ENCODE results near the gene ZNF668.

GRCh38 chr16:31061126-31061812 is 12.8 kb downstream of the ZNF668 start:
- TF ChIP-seq CTCF (IDR thresholded peaks at IDR 0.05): no peak
- no peak for TF ChIP-seq POLR2AphosphoS5 (IDR thresholded peaks at IDR 0.05)
- no peak for TF ChIP-seq EP300 (IDR thresholded peaks at IDR 0.05)
- no peak for TF ChIP-seq POLR2A (IDR thresholded peaks at IDR 0.05)
